Urothelium cell line (cell line): ENCODE measurements around the gene TRIM51.
"Not testable (repeated sequence)": the region's sequence is repeated elsewhere in the genome, so short reads cannot be mapped to it uniquely, and the experiment has no call there.

Source experiments
- DNase-seq: peaks from one replicate; pipeline ENCODE4 v3.0.0; 2011; ENCODE audit warnings: low spot score, mixed read lengths
- FAIRE-seq: peaks from 2 replicates; lab custom pipeline; 2011; peaks lifted over from hg19 to GRCh38; lab: Jason Lieb, UNC

TRIM51 gene, protein sequence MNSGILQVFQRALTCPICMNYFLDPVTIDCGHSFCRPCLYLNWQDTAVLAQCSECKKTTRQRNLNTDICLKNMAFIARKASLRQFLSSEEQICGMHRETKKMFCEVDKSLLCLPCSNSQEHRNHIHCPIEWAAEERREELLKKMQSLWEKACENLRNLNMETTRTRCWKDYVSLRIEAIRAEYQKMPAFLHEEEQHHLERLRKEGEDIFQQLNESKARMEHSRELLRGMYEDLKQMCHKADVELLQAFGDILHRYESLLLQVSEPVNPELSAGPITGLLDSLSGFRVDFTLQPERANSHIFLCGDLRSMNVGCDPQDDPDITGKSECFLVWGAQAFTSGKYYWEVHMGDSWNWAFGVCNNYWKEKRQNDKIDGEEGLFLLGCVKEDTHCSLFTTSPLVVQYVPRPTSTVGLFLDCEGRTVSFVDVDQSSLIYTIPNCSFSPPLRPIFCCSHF

DNA sequence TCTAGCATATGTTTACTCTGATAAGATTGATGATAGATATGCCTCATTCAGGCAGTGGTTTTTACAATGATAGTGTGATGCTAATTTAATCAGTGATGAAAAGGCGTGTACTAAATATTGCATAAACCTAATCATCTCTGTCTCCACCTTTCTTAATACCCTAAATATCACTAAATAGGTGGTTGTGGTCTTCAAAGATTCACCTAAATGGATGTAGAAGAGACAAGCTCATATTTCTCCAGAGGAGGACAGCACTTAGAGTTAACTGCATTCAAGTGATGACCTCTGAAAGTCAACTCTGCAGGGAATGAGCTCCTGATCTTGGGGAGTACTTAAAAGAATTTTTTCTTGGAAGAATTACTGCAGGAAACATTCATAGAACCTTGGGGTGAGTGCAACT, at the start of gene TRIM51:
Gene TRIM51, plus strand, starts transcription at position 301 of the 400 bp plus-strand sequence. CDS start 2,132 bp downstream, outside the sequence.
- not testable (repeated sequence) for DNase-seq, FAIRE-seq

DNA sequence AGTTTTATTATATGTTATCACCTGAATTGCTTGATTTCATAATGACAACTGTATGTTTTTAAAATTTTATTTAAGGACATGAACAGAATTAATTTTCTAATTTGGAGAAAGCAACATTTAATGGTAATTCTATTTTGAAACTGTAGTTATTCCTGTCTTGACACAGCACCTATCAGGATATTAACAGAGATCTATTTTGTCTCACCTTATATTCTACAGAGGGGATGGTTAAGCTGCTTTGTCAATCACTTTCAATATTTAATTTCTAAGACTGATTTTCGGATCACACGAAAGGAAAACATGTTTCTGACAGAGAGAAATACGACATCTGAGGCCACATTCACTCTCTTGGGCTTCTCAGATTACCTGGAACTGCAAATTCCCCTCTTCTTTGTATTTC, 44.6 kb upstream of the TRIM51 start, which contains the start of gene OR5D16:
Gene OR5D16, plus strand, starts transcription at position 301 of the 400 bp plus-strand sequence. Its CDS starts 0 bp downstream, at position 301.
- no peak for DNase-seq
- FAIRE-seq = no peak

DNA sequence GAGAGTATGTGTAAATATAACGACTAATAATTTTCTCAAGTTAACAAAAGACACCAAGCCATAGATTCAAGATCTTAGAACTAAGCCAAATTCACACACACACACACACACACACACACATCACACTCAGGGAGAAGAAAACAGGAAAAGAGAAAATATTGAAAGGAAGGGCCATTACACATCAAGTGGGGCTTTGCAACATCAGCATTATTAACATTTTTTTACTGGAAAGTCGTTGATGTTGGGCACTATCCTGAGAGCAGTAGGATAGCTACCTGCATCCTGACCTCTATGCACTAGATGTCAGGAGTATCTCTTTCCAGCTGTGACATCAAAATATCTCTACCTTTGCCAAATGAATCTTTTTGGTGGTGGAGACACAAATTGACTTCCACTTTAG, 35.6 kb upstream of the TRIM51 start:
- FAIRE-seq (no peak), DNase-seq (no peak)

DNA sequence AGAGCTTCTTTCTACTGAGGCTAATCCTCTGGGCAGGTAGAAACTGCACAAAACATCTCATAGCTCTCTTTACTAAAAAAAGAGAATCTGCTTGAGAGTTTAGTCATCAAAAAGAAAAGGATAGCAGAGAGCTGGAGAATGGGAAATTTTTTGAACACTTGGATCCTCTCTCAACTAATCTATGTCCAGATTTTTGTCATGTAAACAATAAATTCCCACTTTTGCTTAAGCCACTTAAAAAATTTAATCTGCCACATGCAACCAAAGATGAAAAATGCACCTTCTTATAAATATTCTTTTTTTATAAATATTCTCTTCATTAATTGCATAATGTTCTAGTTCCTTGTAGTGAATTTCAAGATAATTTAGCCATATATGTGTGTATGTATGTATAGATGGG, 34.1 kb upstream of the TRIM51 start:
- FAIRE-seq = no peak
- DNase-seq = no peak

DNA sequence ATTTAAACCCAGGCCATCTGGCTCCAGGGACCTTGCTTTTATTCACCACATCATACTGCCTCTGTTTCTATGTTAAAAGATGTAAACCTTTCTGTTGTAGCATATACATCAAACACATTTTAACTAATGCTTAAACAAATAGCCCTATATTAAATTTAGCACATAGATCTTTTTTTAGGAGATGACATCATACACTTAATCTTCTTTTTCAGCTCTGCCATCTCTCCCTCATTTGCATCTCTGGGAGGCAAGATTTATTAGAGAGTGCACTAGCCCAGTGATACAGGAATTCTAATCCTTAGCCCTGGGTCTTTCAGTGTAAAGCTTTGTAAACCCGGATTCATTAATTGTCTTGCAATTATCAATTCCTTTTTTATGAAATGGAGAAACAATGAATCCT, 31.0 kb upstream of the TRIM51 start:
- DNase-seq (no peak), FAIRE-seq (no peak)

DNA sequence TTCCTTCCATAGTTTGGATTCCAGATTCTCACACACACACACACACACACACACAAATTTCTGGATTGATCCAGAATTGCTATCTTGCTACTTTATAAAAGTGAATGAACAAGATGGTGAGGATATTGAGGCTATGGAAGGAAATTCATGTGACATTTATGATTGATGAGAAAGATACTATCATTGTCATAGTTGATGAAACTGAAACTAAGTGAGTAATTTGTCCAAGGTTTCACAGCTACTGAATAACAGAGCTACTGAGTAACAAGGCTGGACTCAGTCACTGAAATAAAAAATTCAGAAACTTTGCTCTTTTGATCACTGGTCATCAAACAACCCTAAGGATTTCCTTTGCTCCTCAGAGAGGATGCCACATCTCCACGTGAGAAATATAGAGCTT, 28.4 kb upstream of the TRIM51 start:
- DNase-seq (no peak), FAIRE-seq (no peak)

DNA sequence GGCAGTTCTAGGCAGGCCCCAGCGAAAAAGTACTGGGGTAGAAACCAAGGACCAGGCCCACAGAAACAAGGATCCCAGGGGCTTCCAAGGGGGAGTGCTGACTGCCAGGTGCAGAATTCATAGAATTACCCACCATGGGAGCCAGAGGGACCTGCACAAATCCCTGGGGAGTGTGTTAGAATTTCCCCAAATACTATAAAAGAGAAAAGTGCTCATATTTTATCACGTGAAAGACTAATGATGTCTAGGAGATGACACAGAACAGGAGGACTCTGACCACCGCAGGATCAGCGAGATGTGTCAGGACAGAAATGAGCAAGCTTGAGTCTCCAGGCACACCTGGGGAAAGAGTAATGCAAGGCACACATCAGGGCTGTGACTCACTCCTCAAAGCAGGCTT, 15.7 kb upstream of the TRIM51 start:
- not testable (repeated sequence) for DNase-seq, FAIRE-seq

DNA sequence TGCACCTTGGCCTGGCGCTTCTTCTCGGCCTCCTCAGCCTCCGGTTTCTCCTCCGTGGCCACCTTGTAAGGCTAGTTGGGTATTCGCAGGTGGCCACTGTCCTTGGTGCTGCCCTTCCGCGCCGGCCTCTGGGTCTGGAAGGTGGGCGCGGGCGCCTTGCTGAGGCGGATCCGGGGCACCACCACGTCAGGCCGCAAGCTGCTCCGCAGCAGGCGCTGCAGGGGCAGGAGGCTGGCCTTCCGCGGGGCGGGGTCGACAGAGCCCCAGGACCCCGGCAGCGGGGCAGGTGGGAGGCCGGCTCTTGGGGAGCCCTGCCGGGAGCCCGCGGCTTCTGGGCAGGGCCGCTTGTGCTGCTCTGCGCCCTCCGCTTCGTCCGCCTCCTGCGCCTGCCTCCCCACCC, 10.4 kb upstream of the TRIM51 start:
- FAIRE-seq = not testable (repeated sequence)
- peak; percentile 44 for DNase-seq

DNA sequence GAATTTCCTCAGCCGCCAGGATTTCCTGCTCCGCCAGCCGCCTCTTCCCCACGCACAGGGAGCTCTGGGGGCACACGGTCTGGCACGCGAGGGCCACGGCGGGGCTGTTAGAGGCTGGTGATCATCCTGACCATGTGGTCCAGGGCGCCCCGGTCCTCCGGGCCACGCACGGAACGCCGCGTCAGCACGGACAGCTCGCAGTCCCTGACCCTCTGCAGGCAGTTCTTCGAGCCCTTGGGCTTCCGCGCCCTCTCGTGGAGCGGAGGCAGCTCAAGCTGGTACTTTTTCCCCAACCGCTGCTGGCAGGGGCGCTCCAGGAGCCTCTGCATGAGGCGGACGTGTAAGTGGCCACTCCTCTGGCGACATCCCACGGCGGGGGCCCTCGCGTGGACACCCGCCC, 10.0 kb upstream of the TRIM51 start:
- DNase-seq = peak; percentile 33
- peak; percentile 84 for FAIRE-seq

DNA sequence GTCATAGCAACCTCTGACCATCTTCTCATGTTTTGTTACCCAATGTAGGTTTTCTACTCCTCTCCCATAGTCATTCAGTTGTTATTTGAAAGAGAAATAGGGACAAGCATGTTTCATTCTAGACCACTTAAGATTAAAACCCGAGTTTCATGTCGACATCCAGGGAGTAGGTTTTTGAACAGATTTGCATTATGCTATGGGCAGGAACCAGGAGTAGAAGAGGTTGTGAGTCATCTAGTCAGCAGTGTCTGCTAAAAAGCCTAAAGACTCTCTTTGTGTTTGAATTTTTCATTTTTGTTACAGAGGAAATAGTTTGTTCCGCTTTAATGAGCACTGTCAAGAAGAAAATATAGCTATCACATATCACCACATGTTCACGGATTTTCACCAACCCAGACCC, 1.9 kb downstream of the TRIM51 start:
- FAIRE-seq, DNase-seq: not testable (repeated sequence)

DNA sequence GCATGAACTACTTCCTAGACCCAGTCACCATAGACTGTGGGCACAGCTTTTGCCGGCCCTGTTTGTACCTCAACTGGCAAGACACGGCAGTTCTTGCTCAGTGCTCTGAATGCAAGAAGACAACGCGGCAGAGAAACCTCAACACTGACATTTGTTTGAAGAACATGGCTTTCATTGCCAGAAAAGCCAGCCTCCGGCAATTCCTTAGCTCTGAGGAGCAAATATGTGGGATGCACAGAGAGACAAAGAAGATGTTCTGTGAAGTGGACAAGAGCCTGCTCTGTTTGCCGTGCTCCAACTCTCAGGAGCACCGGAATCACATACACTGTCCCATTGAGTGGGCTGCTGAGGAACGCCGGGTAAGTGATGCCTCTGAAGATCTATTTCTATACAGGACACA, 2.4 kb downstream of the TRIM51 start:
- not testable (repeated sequence) for FAIRE-seq, DNase-seq

DNA sequence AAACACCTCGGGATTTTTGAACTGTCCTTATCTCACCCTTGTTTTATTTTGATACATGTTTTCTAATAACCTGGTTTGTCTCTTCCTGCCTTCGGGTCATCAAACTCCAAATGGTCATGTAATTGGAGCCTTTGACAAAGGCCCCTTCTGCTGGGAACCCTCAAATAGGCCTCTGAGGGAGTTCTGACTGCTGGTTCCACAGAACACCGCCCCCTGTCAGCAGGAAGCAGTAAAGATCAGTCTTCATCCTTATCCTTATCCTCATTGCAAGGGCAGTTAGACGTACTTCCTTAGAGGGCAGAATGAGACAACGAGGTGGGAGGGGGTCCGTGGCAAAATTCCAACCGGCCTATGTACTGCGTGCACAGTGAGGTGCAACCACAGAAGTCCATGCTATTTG, 12.1 kb downstream of the TRIM51 start:
- DNase-seq = no peak
- no peak for FAIRE-seq

DNA sequence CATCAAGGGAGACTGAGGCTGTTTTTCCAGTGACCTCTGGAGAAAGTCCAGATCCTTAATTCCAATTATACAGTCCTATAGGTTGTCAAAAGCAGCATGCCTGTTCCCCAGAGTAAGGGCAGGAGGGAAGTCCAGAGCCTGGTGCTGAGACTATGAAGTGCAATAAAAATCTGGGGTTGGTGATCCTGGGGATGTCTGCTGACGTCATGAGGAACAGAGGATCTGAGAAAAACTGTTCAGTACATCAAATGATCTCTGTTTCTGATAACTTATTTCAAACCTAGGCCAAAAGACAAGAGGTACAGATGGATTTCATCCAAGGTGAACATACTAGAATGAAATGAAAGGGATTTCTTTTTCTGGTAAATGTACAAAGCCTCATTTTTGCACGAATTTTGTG, 19.2 kb downstream of the TRIM51 start:
- FAIRE-seq (no peak), DNase-seq (no peak)

DNA sequence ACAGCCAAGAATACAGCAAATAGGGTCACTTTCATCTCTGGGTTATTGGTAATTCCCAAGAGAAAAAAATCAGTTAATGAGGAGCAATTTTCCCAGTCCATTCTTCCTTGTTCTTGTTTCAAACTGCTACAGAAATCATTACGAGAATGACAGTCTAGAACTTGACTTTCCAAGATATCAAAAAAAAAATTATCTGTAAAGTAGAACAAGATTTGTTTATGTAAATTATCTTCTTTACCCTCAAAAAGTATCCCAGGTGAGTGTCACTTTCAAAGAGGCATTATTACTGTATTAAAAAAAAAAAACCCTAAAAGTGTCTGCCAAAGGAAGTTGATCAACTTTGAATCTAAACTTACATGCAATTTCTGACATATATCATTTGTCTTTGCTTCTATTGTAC, 31.4 kb downstream of the TRIM51 start, which contains the start of gene OR5W2:
Gene OR5W2, minus strand, starts transcription at position 101 of the 400 bp plus-strand sequence. Its CDS starts 0 bp downstream, at position 101.
- FAIRE-seq (no peak), DNase-seq (no peak)

DNA sequence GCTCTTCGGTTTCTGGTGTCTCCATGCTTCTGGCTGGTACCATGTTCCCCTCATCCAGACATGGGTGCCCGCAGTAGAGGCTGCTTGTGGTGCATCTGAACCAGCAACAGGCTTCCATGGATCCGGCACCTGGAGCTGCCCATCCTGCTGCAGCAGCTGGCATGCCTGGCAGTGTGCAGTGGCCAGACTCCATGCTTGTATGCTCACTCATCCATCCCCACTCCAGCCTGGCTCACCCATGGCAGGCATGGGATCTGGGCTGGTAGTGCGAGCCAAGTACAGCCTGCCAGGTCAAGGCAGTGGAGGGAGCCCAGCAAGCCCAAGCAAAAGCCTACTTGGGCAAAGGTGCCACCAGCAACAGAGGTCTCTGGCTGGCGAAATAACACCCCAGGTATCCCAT, 37.4 kb downstream of the TRIM51 start:
- no peak for FAIRE-seq
- no peak for DNase-seq

DNA sequence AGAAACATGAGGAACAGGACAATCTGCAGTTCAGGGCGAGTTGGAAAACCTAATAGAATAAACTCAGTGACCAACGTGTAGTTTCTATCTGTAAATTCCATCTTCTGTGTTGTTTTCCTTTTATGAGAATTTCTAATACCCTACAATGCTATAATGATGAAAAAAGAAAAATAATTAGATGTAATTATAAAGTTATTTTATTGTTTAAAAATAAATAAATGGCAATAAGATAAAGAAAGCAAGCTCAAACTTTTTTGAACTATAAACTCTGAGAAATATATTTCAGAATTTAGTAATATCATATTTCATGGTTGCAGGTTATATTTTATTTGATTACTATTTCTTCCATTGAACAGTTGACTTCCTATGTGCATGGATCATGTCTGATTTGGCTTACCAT, 53.2 kb downstream of the TRIM51 start, which contains the start of gene OR5I1:
Gene OR5I1, minus strand, starts transcription at position 101 of the 400 bp plus-strand sequence. Its CDS starts 0 bp downstream, at position 101.
- DNase-seq (no peak), FAIRE-seq (no peak)
